HG03378 (cell line): ENCODE measurements around the gene TNRC6B.

Source experiments
- ATAC-seq: cut with Tn5 transposase; IDR thresholded peaks from one replicate; pipeline ENCODE4 v1.9.1; 2021; ENCODE audit warnings: mild to moderate bottlenecking, moderate library complexity; ENCODE audit not compliant: unreplicated experiment

Gene TNRC6B

GRCh38 chr22:40324468-40325305 is 147.0 kb downstream of the TNRC6B start:
- ATAC-seq = no peak

- ATAC-seq = no peak
These were observed 147.6 kb downstream of the TNRC6B start for GRCh38 chr22:40325315-40325714.

- no peak for ATAC-seq
These were observed 149.4 kb downstream of the TNRC6B start for GRCh38 chr22:40326905-40327735.

GRCh38 chr22:40328546-40329456 is 151.1 kb downstream of the TNRC6B start:
- ATAC-seq = no peak

- no peak for ATAC-seq
These were observed 151.7 kb downstream of the TNRC6B start for GRCh38 chr22:40329466-40329865.

GRCh38 chr22:40330086-40330485 is 152.4 kb downstream of the TNRC6B start:
- ATAC-seq = no peak

- ATAC-seq = no peak
These were observed 152.9 kb downstream of the TNRC6B start for GRCh38 chr22:40330615-40331014.

- ATAC-seq = no peak
These were observed 154.0 kb downstream of the TNRC6B start for GRCh38 chr22:40331706-40332105.

GRCh38 chr22:40332319-40332781 is 154.6 kb downstream of the TNRC6B start:
- ATAC-seq = no peak

GRCh38 chr22:40334060-40334459 is 156.3 kb downstream of the TNRC6B start:
- ATAC-seq = no peak

- ATAC-seq = no peak
These were observed 157.2 kb downstream of the TNRC6B start for GRCh38 chr22:40334899-40335298.

GRCh38 chr22:40335358-40335757 is 157.6 kb downstream of the TNRC6B start:
- no peak for ATAC-seq

GRCh38 chr22:40340044-40340443 is 162.3 kb downstream of the TNRC6B start:
- ATAC-seq = no peak

- no peak for ATAC-seq
These were observed 163.9 kb downstream of the TNRC6B start for GRCh38 chr22:40341604-40342003.

GRCh38 chr22:40342521-40342920 is 164.8 kb downstream of the TNRC6B start:
- ATAC-seq = no peak

- no peak for ATAC-seq
These were observed 167.5 kb downstream of the TNRC6B start for GRCh38 chr22:40345271-40345670.

GRCh38 chr22:40345815-40346184 is 168.1 kb downstream of the TNRC6B start:
- ATAC-seq = no peak

- ATAC-seq = no peak
These were observed 168.7 kb downstream of the TNRC6B start, which contains the start of gene ADSL for GRCh38 chr22:40346185-40347118. ADSL (plus strand) TSS chr22:40346500; CDS start chr22:40346559, 59 bp downstream.

GRCh38 chr22:40347300-40347699 is 169.6 kb downstream of the TNRC6B start:
- no peak for ATAC-seq
